Esophagus muscularis mucosa (tissue), 4 donors: Measurements from ENCODE around the gene SND1. TPM values are rescaled to one million over a fixed set of nuclear protein-coding genes. Genes with fewer than 3 reads are reported as not detected.

Experiments used
- DNase-seq: peaks from one replicate; pipeline ENCODE4 v3.0.0-alpha.2; 2017; ENCODE audit errors: extremely low spot score
- H3K27ac ChIP-seq, 4 donors: fragments of 200-600 bp; sonication (generic); replicated peaks in 1 of 4; 1 replicate in 3 of 4; 2 replicates in 1 of 4; pipeline ENCODE4 v1.5.1; 2016 to 2019; ENCODE audit warnings: mild to moderate bottlenecking in 1 of 4
- H3K27me3 ChIP-seq, 4 donors: fragments of 200-600 bp; sonication (generic); one replicate each; pipeline versions ENCODE4 v1.5.1 to v1.6.0; 2016 to 2019
- H3K36me3 ChIP-seq, 4 donors: fragments of 200-600 bp; sonication (generic); one replicate each; pipeline ENCODE4 v1.5.1; 2016 to 2019
- H3K4me1 ChIP-seq, 4 donors: fragments of 200-600 bp; sonication (generic); one replicate each; pipeline ENCODE4 v1.5.1; 2016 to 2019
- H3K4me3 ChIP-seq, 4 donors: fragments of 200-600 bp; sonication (generic); 1 replicate in 2 of 4; 2 replicates in 2 of 4; pipeline ENCODE4 v1.5.1; 2016 to 2019; ENCODE audit warnings: mild to moderate bottlenecking in 4 of 4, moderate library complexity in 1 of 4
- H3K9me3 ChIP-seq, 4 donors: fragments of 200-600 bp; sonication (generic); 1 replicate in 3 of 4; 2 replicates in 1 of 4; pipeline ENCODE4 v1.5.1; 2016 to 2019
- EP300 ChIP-seq: sonication (generic); formaldehyde crosslinking; IDR thresholded peaks from one replicate; pipeline ENCODE4 v1.6.1; 2017; ENCODE audit warnings: antibody characterized with exemption
- POLR2A ChIP-seq: fragments of 450-650 bp; IDR thresholded peaks from one replicate; pipeline ENCODE4 v1.6.1; 2017; ENCODE audit warnings: antibody characterized with exemption, moderate library complexity, mild to moderate bottlenecking, low read depth
- POLR2AphosphoS5 ChIP-seq, 2 donors: sonication (generic); formaldehyde crosslinking; IDR thresholded peaks; one replicate each; pipeline ENCODE4 v1.6.1; 2017; ENCODE audit warnings: antibody characterized with exemption in 2 of 2
- WGBS: methylation state at CpG from one replicate; pipeline ENCODE4 v1.1.5; 2018; 5-methylcytosine and 5-hydroxymethylcytosine counted together
- intact Hi-C: fragments of 100-400 bp; cut with DNase I; formaldehyde crosslinking; loops from one replicate; pipeline ENCODE4 v1.15.1; 2023
- total RNA-seq, 4 donors: library from RNA; depleted of rRNA; stranded (reverse); fragments of >200 nt; gene quantifications; one replicate each; pipeline versions ENCODE4 v1.1.0 to v1.2.1, GENCODE V29; 2016
- TF ChIP-seq, protein P1 (sequence below), 3 experiments: fragments of 200-600 bp in 2 of 3; fragments of 450-650 bp in 1 of 3; sonication (generic) in 2 of 3; IDR thresholded peaks; one replicate each; pipeline ENCODE4 v1.5.1; 2017 to 2019; ENCODE audit warnings: antibody characterized with exemption in 3 of 3, mild to moderate bottlenecking in 2 of 3, moderate library complexity in 1 of 3

The SND1 gene
- total RNA-seq, 4 donors from 2014 or later, result 71.4 to 91.2 (median 81.3) TPM

DNA sequence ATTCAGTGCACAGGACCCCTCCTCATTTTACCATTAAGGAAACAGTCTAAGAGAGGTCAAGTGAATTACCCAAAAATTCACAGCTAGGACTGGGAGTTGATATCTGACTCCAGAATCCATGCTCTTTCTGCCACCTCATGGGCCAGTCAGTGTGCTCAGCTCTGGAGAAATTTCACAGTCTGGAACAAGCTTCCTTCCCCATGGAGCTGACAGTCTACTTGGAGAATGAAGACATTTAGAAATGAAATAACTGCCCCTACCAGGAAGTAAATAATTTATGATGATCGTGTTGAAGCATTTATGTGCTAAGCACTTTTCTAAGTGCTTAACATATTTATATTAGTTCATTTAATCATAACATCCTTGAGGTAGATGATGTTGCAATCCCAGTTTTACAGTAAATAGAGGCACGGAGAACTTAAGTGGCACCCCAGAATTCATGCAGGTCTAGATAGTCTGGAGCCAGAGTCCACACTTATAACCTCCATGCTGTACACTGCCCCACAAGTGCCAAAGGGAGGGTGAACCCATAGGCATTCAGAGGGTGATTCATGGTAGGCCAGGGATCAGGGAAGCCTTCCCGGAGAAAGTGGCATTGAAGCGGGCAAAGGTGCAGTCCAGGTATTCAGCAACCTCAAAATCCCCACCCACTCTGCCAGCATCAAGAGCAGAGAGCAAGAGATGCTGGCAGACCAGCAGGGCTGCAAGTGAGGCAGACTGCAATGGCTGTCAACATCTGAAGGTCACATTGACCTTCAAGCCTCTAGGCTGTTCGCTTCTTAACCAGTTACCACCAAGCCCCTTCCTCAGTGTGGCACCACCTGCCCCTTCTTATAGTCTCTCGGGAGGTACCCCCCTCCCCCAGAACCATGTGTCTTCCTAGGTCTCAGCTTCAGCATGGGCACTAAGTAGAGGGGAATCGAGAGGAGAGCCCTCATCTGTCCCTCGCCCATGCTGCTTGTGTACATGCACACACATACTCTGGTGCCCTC is 417.7 kb downstream of the SND1 start:
- no peak overlapping the region for H3K27ac ChIP-seq
- DNase-seq, result no peak
- intact Hi-C loops, result no loop called here
- no peak for TF ChIP-seq POLR2AphosphoS5 (IDR thresholded peaks at IDR 0.05)
- TF ChIP-seq, protein P1, sequence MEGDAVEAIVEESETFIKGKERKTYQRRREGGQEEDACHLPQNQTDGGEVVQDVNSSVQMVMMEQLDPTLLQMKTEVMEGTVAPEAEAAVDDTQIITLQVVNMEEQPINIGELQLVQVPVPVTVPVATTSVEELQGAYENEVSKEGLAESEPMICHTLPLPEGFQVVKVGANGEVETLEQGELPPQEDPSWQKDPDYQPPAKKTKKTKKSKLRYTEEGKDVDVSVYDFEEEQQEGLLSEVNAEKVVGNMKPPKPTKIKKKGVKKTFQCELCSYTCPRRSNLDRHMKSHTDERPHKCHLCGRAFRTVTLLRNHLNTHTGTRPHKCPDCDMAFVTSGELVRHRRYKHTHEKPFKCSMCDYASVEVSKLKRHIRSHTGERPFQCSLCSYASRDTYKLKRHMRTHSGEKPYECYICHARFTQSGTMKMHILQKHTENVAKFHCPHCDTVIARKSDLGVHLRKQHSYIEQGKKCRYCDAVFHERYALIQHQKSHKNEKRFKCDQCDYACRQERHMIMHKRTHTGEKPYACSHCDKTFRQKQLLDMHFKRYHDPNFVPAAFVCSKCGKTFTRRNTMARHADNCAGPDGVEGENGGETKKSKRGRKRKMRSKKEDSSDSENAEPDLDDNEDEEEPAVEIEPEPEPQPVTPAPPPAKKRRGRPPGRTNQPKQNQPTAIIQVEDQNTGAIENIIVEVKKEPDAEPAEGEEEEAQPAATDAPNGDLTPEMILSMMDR (IDR thresholded peaks at IDR 0.05), result no peak
- TF ChIP-seq EP300, result no peak
- no peak for TF ChIP-seq POLR2A
- no peaks in the 10 kb centered on the region for H3K9me3 ChIP-seq
- H3K36me3 ChIP-seq, result peaks cover 0 to 18% (median 9%) of the 10 kb centered on the region in 4 donors
- 91% methylated on average over 8 of the region's 8 CpGs for WGBS
- H3K4me3 ChIP-seq, result no peak overlapping the region
- H3K27me3 ChIP-seq, result no peaks in the 10 kb centered on the region
- peaks cover 0 to 1% (median 0%) of the 10 kb centered on the region in 4 donors for H3K4me1 ChIP-seq

DNA sequence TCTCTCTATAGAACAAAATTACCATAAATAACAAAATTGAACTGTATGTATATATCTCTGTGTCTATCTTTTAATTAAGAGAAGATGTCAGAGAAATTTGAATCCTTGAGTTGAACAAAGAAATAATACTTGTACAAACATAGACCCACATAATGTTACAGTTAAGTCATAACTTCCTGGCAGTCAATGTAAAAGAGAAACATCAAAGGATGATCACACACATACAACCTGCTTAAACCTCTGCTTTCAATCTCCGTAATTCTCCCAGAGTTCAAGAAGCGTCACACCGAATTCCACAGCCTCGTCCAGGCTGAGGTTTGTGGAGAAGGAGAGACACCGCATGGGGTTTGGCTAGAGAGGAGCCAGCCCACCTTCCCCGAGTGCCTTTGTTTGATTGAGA is 419.4 kb downstream of the SND1 start:
- H3K27ac ChIP-seq, result no peak overlapping the region
- peaks cover 0 to 12% (median 3%) of the 10 kb centered on the region in 4 donors for H3K4me1 ChIP-seq
- H3K36me3 ChIP-seq, result peaks cover 0 to 23% (median 18%) of the 10 kb centered on the region in 4 donors
- H3K4me3 ChIP-seq, result no peak overlapping the region
- no peaks in the 10 kb centered on the region for H3K27me3 ChIP-seq
- TF ChIP-seq POLR2AphosphoS5 (IDR thresholded peaks at IDR 0.05), result no peak
- TF ChIP-seq EP300, result no peak
- TF ChIP-seq, protein P1 (IDR thresholded peaks at IDR 0.05), result no peak
- no peak for TF ChIP-seq POLR2A
- no peaks in the 10 kb centered on the region for H3K9me3 ChIP-seq
- DNase-seq, result no peak
- intact Hi-C loops, result no loop called here
- WGBS, result 86% methylated on average over 6 of the region's 6 CpGs

DNA sequence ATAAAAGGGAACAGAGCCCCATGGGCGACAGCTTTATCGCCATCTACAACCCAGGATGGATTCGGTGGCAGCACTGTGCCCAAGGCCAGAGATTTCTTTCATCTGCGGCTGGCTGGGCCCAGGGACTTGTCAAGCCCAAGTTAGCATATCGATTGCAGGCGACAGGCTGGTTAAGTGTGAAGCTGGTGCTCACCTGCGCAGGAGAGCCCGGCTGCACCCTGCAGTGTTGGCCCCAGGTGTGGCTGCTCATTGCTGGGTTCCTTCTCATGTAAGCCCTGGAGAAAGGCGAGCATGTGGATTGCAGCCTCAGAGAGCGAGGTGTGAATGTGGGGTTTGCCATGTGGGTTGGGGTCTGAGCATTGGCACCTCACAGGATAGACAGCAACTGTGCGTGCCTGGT is 419.8 kb downstream of the SND1 start:
- H3K9me3 ChIP-seq, result no peaks in the 10 kb centered on the region
- TF ChIP-seq, protein P1 (IDR thresholded peaks at IDR 0.05), result no peak
- TF ChIP-seq POLR2AphosphoS5 (IDR thresholded peaks at IDR 0.05) (no peak), POLR2A (no peak), EP300 (no peak)
- no peaks in the 10 kb centered on the region for H3K27me3 ChIP-seq
- no peak overlapping the region for H3K27ac ChIP-seq
- intact Hi-C loops, result no loop called here
- DNase-seq, result no peak
- H3K4me1 ChIP-seq, result peaks cover 3 to 16% (median 5%) of the 10 kb centered on the region in 4 donors
- peaks cover 0 to 28% (median 20%) of the 10 kb centered on the region in 4 donors for H3K36me3 ChIP-seq
- WGBS, result 76% methylated on average over 11 of the region's 11 CpGs
- no peak overlapping the region for H3K4me3 ChIP-seq

DNA sequence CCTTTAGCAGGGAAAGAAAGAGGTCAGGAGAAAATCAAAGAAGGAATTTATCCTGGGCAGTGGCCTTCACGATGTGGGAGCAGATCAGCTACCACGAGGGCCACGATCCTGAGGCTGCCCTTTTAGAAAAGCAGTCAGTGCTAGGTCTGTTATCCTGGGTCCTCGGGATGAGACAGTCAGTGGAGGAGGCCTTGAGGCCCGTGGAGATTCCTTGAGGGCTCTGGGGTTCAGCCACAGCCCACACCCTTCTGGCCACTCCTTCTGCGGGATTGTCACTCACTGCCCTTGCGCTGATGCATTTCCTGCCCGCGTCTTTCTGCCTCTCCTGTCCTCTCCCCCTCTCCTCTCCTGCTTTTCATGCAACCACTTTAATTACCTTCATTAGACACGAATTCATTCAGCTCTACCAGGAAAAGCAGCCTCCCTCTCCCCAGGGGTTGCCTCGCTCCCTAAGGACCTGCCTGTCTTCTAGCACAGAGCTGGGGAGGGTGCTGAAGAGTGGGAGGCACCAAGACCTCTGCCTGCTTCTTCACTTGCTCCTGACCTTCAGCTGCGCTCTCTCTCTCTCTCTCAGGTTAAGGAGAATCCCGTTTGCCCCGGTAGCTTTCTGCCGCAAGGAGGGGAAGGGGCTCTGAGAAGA is 421.8 kb downstream of the SND1 start:
- Histone ChIP-seq H3K4me3 (no peak overlapping the region), H3K36me3 (peaks cover 0 to 38% (median 32%) of the 10 kb centered on the region in 4 donors), H3K4me1 (peaks cover 6 to 19% (median 10%) of the 10 kb centered on the region in 4 donors), H3K27ac (no peak overlapping the region), H3K9me3 (no peaks in the 10 kb centered on the region), H3K27me3 (no peaks in the 10 kb centered on the region)
- intact Hi-C loops, result no loop called here
- 85% methylated on average over 15 of the region's 15 CpGs for WGBS
- DNase-seq, result no peak
- TF ChIP-seq EP300 (no peak), POLR2A (no peak), POLR2AphosphoS5 (IDR thresholded peaks at IDR 0.05) (no peak)
- TF ChIP-seq, protein P1 (IDR thresholded peaks at IDR 0.05), result no peak
